ENCODE measurements around the gene SFMBT1. TPM values are rescaled to one million over a fixed set of nuclear protein-coding genes. Genes with fewer than 3 reads are reported as not detected.

SFMBT1 gene
- total and polyA plus RNA-seq, 2 of the 4 experiments (the other 2 are of a cell fraction), result 1.0 to 1.8 TPM

DNA sequence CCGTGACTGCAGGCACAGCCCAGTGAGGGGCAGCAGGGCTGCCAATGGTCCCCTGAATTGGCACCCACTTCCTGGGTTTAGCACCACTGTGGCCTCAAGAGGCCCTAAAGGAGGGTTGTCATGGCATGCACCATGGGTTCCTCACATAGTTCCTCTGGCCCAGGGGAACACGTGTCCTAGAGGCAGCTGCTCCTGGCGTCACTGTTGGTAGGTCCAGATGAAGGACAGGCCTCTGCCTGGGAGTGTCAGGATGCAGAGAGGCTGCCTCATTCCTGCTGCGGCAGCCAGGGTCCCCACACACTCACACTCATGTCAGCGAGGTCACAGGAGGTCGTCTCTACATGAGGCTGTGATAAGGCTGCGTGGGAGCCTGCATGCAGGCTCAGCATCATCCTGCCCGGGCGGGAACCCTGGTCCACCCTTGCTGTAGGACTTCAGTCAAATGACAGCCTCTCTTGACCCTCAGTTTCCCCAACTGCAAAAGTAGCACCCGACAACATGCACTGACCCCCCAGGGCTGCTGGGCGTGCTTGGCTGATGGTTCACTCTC lies 26.1 kb upstream of the SFMBT1 start:
- no peak overlapping the region; a peak in 2 of 4 replicates for H4K8ac ChIP-seq (ENCODE audit: low read depth in 2 of 2, low read length in 2 of 2)
- ChIA-PET CTCF (interaction anchor here (0.9 kb wide), 1 partner anchor 145 kb away, joined by 3 read pairs; no protein-coding TSS in a partner anchor), POLR2A (ENCODE audit: unreplicated experiment) (no interaction called here)
- H3K27ac ChIP-seq (ENCODE audit: insufficient read depth, low read length), result no peak overlapping the region
- no peak overlapping the region for H2AK9ac ChIP-seq (replicated peaks; ENCODE audit: low read depth, low read length, poor library complexity)
- TF ChIP-seq FOS (IDR thresholded peaks at IDR 0.05; ENCODE audit: low read depth, low read length) (no peak), CEBPB (IDR thresholded peaks at IDR 0.05; ENCODE audit: low read depth, low read length) (no peak)
- TF ChIP-seq, protein P1, sequence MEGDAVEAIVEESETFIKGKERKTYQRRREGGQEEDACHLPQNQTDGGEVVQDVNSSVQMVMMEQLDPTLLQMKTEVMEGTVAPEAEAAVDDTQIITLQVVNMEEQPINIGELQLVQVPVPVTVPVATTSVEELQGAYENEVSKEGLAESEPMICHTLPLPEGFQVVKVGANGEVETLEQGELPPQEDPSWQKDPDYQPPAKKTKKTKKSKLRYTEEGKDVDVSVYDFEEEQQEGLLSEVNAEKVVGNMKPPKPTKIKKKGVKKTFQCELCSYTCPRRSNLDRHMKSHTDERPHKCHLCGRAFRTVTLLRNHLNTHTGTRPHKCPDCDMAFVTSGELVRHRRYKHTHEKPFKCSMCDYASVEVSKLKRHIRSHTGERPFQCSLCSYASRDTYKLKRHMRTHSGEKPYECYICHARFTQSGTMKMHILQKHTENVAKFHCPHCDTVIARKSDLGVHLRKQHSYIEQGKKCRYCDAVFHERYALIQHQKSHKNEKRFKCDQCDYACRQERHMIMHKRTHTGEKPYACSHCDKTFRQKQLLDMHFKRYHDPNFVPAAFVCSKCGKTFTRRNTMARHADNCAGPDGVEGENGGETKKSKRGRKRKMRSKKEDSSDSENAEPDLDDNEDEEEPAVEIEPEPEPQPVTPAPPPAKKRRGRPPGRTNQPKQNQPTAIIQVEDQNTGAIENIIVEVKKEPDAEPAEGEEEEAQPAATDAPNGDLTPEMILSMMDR (conservative IDR thresholded peaks at IDR 0.05; ENCODE audit: low read depth, low read length), result no peak
- TF ChIP-seq, protein P2, sequence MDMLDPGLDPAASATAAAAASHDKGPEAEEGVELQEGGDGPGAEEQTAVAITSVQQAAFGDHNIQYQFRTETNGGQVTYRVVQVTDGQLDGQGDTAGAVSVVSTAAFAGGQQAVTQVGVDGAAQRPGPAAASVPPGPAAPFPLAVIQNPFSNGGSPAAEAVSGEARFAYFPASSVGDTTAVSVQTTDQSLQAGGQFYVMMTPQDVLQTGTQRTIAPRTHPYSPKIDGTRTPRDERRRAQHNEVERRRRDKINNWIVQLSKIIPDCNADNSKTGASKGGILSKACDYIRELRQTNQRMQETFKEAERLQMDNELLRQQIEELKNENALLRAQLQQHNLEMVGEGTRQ (IDR thresholded peaks at IDR 0.05; ENCODE audit: low read depth, low read length), result no peak
- H3K4me1 ChIP-seq (ENCODE audit: control insufficient read depth, insufficient read depth, low read length), result peaks cover 3% of the 10 kb centered on the region; the same call in 1 of the 2 replicates
- peak overlapping the region; percentile 96 for H2AFZ ChIP-seq (replicated peaks; ENCODE audit: low read length, poor library complexity)
- H3K18ac ChIP-seq (ENCODE audit: low read depth, low read length), result no peak overlapping the region
- H3K79me1 ChIP-seq (ENCODE audit: low read depth in 1 of 2, low read length in 2 of 2), result no peaks in the 10 kb centered on the region
- H3K9me1 ChIP-seq (ENCODE audit: insufficient read depth, low read length), result no peaks in the 10 kb centered on the region
- no peak for ATAC-seq (ENCODE audit: low read depth)
- no peak overlapping the region for H2BK120ac ChIP-seq (ENCODE audit: low read depth, low read length)
- intact Hi-C loops (cut with micrococcal nuclease) (loop anchor here (1.0 kb wide), 2 partner anchors 221 to 330 kb away; no protein-coding TSS in a partner anchor), dilution Hi-C loops (cut with HindIII; ENCODE audit: low sequenced_read_pairs, unreplicated experiment) (no loop called here), in situ Hi-C loops (cut with MboI; ENCODE audit: low sequenced_read_pairs) (loop anchor here (10.0 kb wide), 1 partner anchor 327 kb away; no protein-coding TSS in a partner anchor)
- H4K20me1 ChIP-seq (ENCODE audit: insufficient read depth, low read length), result no peaks in the 10 kb centered on the region
- H3K4me3 ChIP-seq (ENCODE audit: insufficient read depth, low read depth, low read length), result no peak overlapping the region
- H4K91ac ChIP-seq (ENCODE audit: insufficient read depth, low read depth, low read length), result no peak overlapping the region
- no peaks in the 10 kb centered on the region for H3K9me3 ChIP-seq (ENCODE audit: control insufficient read depth, insufficient read depth, low read length)
- H2BK15ac ChIP-seq (ENCODE audit: low read depth, low read length), result no peak overlapping the region
- BruUV-seq (replicated peaks), result no TSS peak
- H2AK5ac ChIP-seq (ENCODE audit: low read depth, low read length), result no peak overlapping the region
- no peak overlapping the region for H3K4me2 ChIP-seq (ENCODE audit: low read depth, low read length)
- no peak overlapping the region for H3K9ac ChIP-seq (ENCODE audit: low read depth, low read length)
- no peak for DNase-seq
- no peak overlapping the region for H4K5ac ChIP-seq (ENCODE audit: low read depth, low read length)
- H3K27me3 ChIP-seq (ENCODE audit: control insufficient read depth, insufficient read depth, low read length), result peaks cover 2% of the 10 kb centered on the region; the same call in 1 of the 2 replicates
- H2BK20ac ChIP-seq (ENCODE audit: low read depth, low read length), result no peak overlapping the region
- WGBS, 2 experiments (ENCODE audit: extremely low coverage in 2 of 2, insufficient read length in 1 of 2), result 86% methylated on average over 1 of the region's 11 CpGs; no CpG with 5 or more reads in 1 of the 2 experiments
- H3K23ac ChIP-seq (ENCODE audit: low read depth, low read length), result no peak overlapping the region
- H3K36me3 ChIP-seq (ENCODE audit: control insufficient read depth, insufficient read depth, low read length), result no peaks in the 10 kb centered on the region
- H3K56ac ChIP-seq (ENCODE audit: extremely low read depth, insufficient read depth, low read length), result no peak overlapping the region
- no peak overlapping the region for H3K14ac ChIP-seq (replicated peaks; ENCODE audit: low read depth, low read length)
- H2BK5ac ChIP-seq (ENCODE audit: low read depth, low read length, poor library complexity, severe bottlenecking), result no peak overlapping the region
- no peak overlapping the region for H3K4ac ChIP-seq (ENCODE audit: low read depth, low read length)

Measured in IMR-90 (cell line).